SK-N-SH treated with all-trans-retinoic acid at 6 μM for 48 hours (cell line): ENCODE results near the gene DNHD1.

ENCODE experiments used
- ATAC-seq: fragments of 200-7000 bp; cut with Tn5 transposase; 3 replicates; pipeline ENCODE4 v1.9.1; 2020; ENCODE audit warnings: mild to moderate bottlenecking, moderate library complexity
- ARNTL ChIP-seq: fragments of 450-650 bp; formaldehyde crosslinking; IDR thresholded peaks from 2 replicates; pipeline ENCODE4 v1.5.0; 2020; ENCODE audit warnings: low read depth, mild to moderate bottlenecking, moderate library complexity, borderline replicate concordance
- BACH2 ChIP-seq: fragments of 250-450 bp; sonication (Bioruptor Pico); IDR thresholded peaks from 2 replicates; pipeline ENCODE4 v1.9.0; 2021; ENCODE audit warnings: mild to moderate bottlenecking, borderline replicate concordance
- CREB5 ChIP-seq: fragments of 250-450 bp; sonication (Bioruptor Pico); IDR thresholded peaks from 2 replicates; pipeline ENCODE4 v1.5.1; 2020; ENCODE audit warnings: low read depth, mild to moderate bottlenecking, moderate library complexity
- CSDC2 ChIP-seq: fragments of 250-450 bp; sonication (Bioruptor Pico); IDR thresholded peaks from 2 replicates; pipeline ENCODE4 v1.5.0; 2020; ENCODE audit warnings: mild to moderate bottlenecking, moderate library complexity
- ESRRG ChIP-seq: fragments of 250-450 bp; sonication (Bioruptor Pico); IDR thresholded peaks from 2 replicates; pipeline ENCODE4 v1.6.1; 2021; ENCODE audit warnings: mild to moderate bottlenecking
- GLIS3 ChIP-seq: fragments of 250-450 bp; sonication (Bioruptor Pico); IDR thresholded peaks from 2 replicates; pipeline ENCODE4 v1.5.0; 2020; ENCODE audit warnings: mild to moderate bottlenecking, moderate library complexity
- ISL1 ChIP-seq: fragments of 250-450 bp; sonication (Bioruptor Pico); IDR thresholded peaks from 2 replicates; pipeline ENCODE4 v2.1.2; 2022; ENCODE audit warnings: mild to moderate bottlenecking, moderate library complexity
- PATZ1 ChIP-seq: fragments of 250-450 bp; sonication (Bioruptor Pico); IDR thresholded peaks from 2 replicates; pipeline ENCODE4 v1.8.0; 2020; ENCODE audit warnings: mild to moderate bottlenecking, moderate library complexity, borderline replicate concordance
- PPARA ChIP-seq: fragments of 250-450 bp; sonication (Bioruptor Pico); IDR thresholded peaks from 2 replicates; pipeline ENCODE4 v1.5.0; 2020; ENCODE audit warnings: mild to moderate bottlenecking, borderline replicate concordance
- RARB ChIP-seq: fragments of 250-450 bp; sonication (Bioruptor Pico); IDR thresholded peaks from 2 replicates; pipeline ENCODE4 v1.8.0; 2021; ENCODE audit warnings: mild to moderate bottlenecking, moderate library complexity
- TCF4 ChIP-seq: fragments of 250-450 bp; sonication (Bioruptor Pico); IDR thresholded peaks from 2 replicates; pipeline ENCODE4 v1.8.0; 2021; ENCODE audit warnings: mild to moderate bottlenecking, moderate library complexity, borderline replicate concordance
- TOX ChIP-seq: fragments of 250-450 bp; sonication (Bioruptor Pico); IDR thresholded peaks from 2 replicates; pipeline ENCODE4 v1.8.0; 2021; ENCODE audit warnings: mild to moderate bottlenecking, moderate library complexity, borderline replicate concordance
- TSHZ2 ChIP-seq: fragments of 250-450 bp; sonication (Bioruptor Pico); IDR thresholded peaks from 2 replicates; pipeline ENCODE4 v1.5.0; 2020; ENCODE audit warnings: mild to moderate bottlenecking, moderate library complexity
- ZC3H10 ChIP-seq: fragments of 250-450 bp; sonication (Bioruptor Pico); IDR thresholded peaks from 2 replicates; pipeline ENCODE4 v1.5.1; 2021; ENCODE audit warnings: mild to moderate bottlenecking, moderate library complexity
- ZFP30 ChIP-seq: fragments of 450-650 bp; formaldehyde crosslinking; IDR thresholded peaks from 2 replicates; pipeline ENCODE4 v1.5.0; 2022; ENCODE audit warnings: mild to moderate bottlenecking, moderate library complexity
- ZNF565 ChIP-seq: fragments of 450-650 bp; formaldehyde crosslinking; conservative IDR thresholded peaks from 2 replicates; pipeline ENCODE4 v1.5.0; 2020; ENCODE audit warnings: low read depth, mild to moderate bottlenecking, moderate library complexity
- ZNF70 ChIP-seq: fragments of 450-650 bp; formaldehyde crosslinking; IDR thresholded peaks from 2 replicates; pipeline ENCODE4 v1.5.0; 2020; ENCODE audit warnings: mild to moderate bottlenecking, moderate library complexity
- ZNF8 ChIP-seq: fragments of 450-650 bp; formaldehyde crosslinking; IDR thresholded peaks from 2 replicates; pipeline ENCODE4 v1.5.0; 2020; ENCODE audit warnings: mild to moderate bottlenecking, moderate library complexity
- TF ChIP-seq, protein P1 (sequence below): fragments of 250-450 bp; sonication (Bioruptor Pico); IDR thresholded peaks from 2 replicates; pipeline ENCODE4 v1.8.0; 2021; ENCODE audit warnings: low read depth, mild to moderate bottlenecking, moderate library complexity, borderline replicate concordance

Gene DNHD1

GRCh38 chr11:6497069-6497839 lies at the start of gene DNHD1:
DNHD1 (plus strand) TSS chr11:6497280; CDS start chr11:6498216, 936 bp downstream.
- no peak for TF ChIP-seq ARNTL
- no peak for ATAC-seq

DNA sequence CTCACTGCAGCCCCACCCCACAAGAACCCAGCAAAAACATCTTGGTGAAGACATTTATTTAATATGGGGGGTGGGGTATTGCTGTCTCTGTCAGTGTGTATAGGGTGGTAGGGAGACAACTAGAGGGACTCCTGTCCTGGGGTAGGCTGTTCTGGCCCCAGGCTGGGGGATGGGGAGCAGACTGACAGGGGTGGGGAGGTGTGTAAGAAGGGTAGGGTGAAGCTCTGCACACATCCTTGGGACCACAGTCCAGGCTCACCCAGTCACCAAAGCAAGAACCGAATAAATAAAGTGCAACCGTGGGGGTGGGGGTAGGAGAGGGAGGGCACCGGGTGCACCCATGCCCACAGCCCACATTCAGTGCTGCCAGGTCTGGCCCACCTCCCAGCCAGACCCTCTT lies 48.5 kb upstream of the DNHD1 start:
- no peak for ATAC-seq
- TF ChIP-seq ZNF70 (CRISPR knock-in tag) (no peak), RARB (CRISPR knock-in tag) (no peak), CSDC2 (CRISPR knock-in tag) (no peak), TCF4 (CRISPR knock-in tag) (no peak), ISL1 (CRISPR knock-in tag) (no peak), GLIS3 (CRISPR knock-in tag) (no peak), ZNF565 (no peak), ARNTL (no peak)

DNA sequence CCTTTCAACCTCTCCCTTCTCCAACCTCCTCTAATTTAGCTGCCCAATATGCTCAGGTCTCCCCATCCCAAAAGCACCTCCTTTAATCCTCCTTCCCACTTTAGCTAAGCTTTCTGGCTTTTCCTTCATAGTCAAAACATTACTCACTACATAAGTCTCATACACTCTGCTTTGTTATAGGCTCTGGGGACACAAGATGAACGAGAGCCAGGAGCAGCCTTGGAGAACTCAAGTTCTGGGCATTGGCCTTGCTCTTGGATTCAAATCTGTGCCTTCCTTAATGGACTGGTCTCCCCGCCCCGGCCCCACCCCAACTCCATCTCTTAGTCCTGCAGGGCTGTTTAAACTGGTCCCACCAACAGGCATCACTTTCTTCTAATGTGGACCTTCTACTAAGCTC lies 44.9 kb upstream of the DNHD1 start:
- TF ChIP-seq CSDC2 (CRISPR knock-in tag) (no peak), ESRRG (CRISPR knock-in tag) (no peak), GLIS3 (CRISPR knock-in tag) (no peak), PPARA (CRISPR knock-in tag) (no peak), RARB (CRISPR knock-in tag) (no peak), TCF4 (CRISPR knock-in tag) (no peak), ZC3H10 (CRISPR knock-in tag) (no peak), BACH2 (CRISPR knock-in tag) (no peak), ZNF70 (CRISPR knock-in tag) (no peak), ARNTL (no peak), PATZ1 (CRISPR knock-in tag) (no peak), ZNF565 (no peak)

GRCh38 chr11:6453152-6453551 lies 43.9 kb upstream of the DNHD1 start:
- TF ChIP-seq, protein P1, sequence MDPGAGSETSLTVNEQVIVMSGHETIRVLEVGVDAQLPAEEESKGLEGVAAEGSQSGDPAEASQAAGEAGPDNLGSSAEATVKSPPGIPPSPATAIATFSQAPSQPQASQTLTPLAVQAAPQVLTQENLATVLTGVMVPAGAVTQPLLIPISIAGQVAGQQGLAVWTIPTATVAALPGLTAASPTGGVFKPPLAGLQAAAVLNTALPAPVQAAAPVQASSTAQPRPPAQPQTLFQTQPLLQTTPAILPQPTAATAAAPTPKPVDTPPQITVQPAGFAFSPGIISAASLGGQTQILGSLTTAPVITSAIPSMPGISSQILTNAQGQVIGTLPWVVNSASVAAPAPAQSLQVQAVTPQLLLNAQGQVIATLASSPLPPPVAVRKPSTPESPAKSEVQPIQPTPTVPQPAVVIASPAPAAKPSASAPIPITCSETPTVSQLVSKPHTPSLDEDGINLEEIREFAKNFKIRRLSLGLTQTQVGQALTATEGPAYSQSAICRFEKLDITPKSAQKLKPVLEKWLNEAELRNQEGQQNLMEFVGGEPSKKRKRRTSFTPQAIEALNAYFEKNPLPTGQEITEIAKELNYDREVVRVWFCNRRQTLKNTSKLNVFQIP (CRISPR knock-in tag) = no peak
- no peak for TF ChIP-seq ZNF70 (CRISPR knock-in tag)
- TF ChIP-seq ZNF8 (CRISPR knock-in tag) = no peak
- no peak for TF ChIP-seq ZFP30 (CRISPR knock-in tag)
- no peak for ATAC-seq

More for the DNA sequence above, 44.9 kb upstream of the DNHD1 start:
- no peak for ATAC-seq

- TF ChIP-seq ARNTL (no peak), CREB5 (CRISPR knock-in tag) (no peak), ZFP30 (CRISPR knock-in tag) (no peak), TOX (no peak), ZNF70 (CRISPR knock-in tag) (no peak), ZC3H10 (CRISPR knock-in tag) (no peak), ZNF565 (no peak), ISL1 (CRISPR knock-in tag) (no peak), PPARA (CRISPR knock-in tag) (no peak), ESRRG (CRISPR knock-in tag) (no peak), TCF4 (CRISPR knock-in tag) (no peak), ZNF8 (CRISPR knock-in tag) (no peak), CSDC2 (CRISPR knock-in tag) (no peak), TSHZ2 (CRISPR knock-in tag) (no peak), GLIS3 (CRISPR knock-in tag) (no peak)
These were observed 42.0 kb upstream of the DNHD1 start for GRCh38 chr11:6455070-6455469.

More at GRCh38 chr11:6455070-6455469, 42.0 kb upstream of the DNHD1 start:
- no peak for ATAC-seq
